SJSA1 (cell line): Measurements from ENCODE around the gene RGP1. TPM values are rescaled to one million over a fixed set of nuclear protein-coding genes. Genes with fewer than 3 reads are reported as not detected.

Source experiments
- DNase-seq, 2 experiments: peaks; one replicate each; pipeline ENCODE4 v3.0.0-alpha.2; 2015 to 2020; ENCODE audit warnings: low spot score in 2 of 2, low read depth in 1 of 2
- H3K27ac ChIP-seq: fragments of 250-450 bp; sonication (Bioruptor Pico); 2 replicates; pipeline ENCODE4 v1.5.1; 2020; ENCODE audit warnings: mild to moderate bottlenecking, moderate library complexity
- H3K27me3 ChIP-seq: fragments of 250-450 bp; sonication (Bioruptor Pico); replicated peaks from 2 replicates; pipeline ENCODE4 v1.5.1; 2020; ENCODE audit warnings: mild to moderate bottlenecking, moderate library complexity
- H3K36me3 ChIP-seq: fragments of 250-450 bp; sonication (Bioruptor Pico); 2 replicates; pipeline ENCODE4 v1.5.1; 2020; ENCODE audit warnings: mild to moderate bottlenecking
- H3K4me1 ChIP-seq: fragments of 250-450 bp; sonication (Bioruptor Pico); replicated peaks from 2 replicates; pipeline ENCODE4 v1.6.1; 2021; ENCODE audit warnings: mild to moderate bottlenecking
- H3K4me3 ChIP-seq: fragments of 250-450 bp; sonication (Bioruptor Pico); 2 replicates; pipeline ENCODE4 v1.5.1; 2020; ENCODE audit warnings: mild to moderate bottlenecking
- H3K9me3 ChIP-seq: fragments of 250-450 bp; sonication (Bioruptor Pico); replicated peaks from 2 replicates; pipeline ENCODE4 v1.5.1; 2020; ENCODE audit warnings: mild to moderate bottlenecking
- total RNA-seq: library from RNA; depleted of rRNA; stranded (reverse); fragments of >200 nt; shearing (Covaris generic); gene quantifications from 2 replicates; pipeline ENCODE4 v1.2.3, GENCODE V29; 2014

Gene RGP1
- total RNA-seq, 1 experiment from 2014 or later, result 7.4 TPM

DNA sequence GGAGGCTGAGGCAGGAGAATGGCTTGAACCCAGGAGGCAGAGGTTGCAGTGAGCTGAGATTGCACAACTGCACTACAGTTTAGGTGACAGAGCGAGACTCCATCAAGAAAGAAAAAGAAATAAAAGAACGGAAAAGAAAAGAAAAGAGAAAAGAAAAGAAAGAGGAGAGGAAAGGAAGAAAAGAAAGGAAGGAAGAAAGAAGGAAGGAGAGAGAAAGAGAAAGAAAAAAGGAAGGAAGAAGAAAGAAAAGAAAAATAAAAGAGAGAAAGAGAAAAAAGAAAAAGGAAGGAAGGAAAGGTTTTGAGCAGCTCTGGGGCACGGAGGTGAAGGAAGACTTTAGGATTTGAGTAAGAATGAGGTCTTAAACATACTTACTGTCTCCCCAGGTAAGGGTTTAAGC is 35.5 kb upstream of the RGP1 start:
- no peak for DNase-seq
- H3K9me3 ChIP-seq, result no peaks in the 10 kb centered on the region
- no peaks in the 10 kb centered on the region for H3K4me1 ChIP-seq
- peaks cover 78% of the 10 kb centered on the region for H3K36me3 ChIP-seq
- H3K4me3 ChIP-seq, result no peak overlapping the region
- no peak overlapping the region for H3K27ac ChIP-seq
- no peaks in the 10 kb centered on the region for H3K27me3 ChIP-seq

DNA sequence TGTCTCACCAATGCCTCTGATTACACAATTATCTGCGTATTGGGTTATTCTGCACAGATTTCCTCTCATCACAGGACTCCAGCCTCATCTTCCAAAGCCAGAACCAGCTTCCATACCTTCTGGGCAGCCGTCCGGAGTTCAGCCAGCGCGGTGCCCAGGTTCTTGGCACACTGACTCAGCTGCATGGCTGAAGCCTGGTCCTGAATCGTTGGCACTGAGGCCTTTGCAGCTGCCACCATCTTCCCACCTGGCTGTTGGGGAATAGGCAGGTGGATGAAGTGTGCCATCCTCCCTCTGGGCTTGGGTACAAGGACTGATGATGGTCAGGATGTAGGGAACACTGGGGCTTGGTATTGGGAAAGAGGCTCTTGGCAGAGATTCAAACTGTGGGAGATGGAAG is 35.0 kb upstream of the RGP1 start:
- no peaks in the 10 kb centered on the region for H3K9me3 ChIP-seq
- H3K36me3 ChIP-seq, result peaks cover 78% of the 10 kb centered on the region
- H3K27me3 ChIP-seq, result no peaks in the 10 kb centered on the region
- no peaks in the 10 kb centered on the region for H3K4me1 ChIP-seq
- no peak overlapping the region for H3K27ac ChIP-seq
- H3K4me3 ChIP-seq, result no peak overlapping the region
- DNase-seq, result no peak

DNA sequence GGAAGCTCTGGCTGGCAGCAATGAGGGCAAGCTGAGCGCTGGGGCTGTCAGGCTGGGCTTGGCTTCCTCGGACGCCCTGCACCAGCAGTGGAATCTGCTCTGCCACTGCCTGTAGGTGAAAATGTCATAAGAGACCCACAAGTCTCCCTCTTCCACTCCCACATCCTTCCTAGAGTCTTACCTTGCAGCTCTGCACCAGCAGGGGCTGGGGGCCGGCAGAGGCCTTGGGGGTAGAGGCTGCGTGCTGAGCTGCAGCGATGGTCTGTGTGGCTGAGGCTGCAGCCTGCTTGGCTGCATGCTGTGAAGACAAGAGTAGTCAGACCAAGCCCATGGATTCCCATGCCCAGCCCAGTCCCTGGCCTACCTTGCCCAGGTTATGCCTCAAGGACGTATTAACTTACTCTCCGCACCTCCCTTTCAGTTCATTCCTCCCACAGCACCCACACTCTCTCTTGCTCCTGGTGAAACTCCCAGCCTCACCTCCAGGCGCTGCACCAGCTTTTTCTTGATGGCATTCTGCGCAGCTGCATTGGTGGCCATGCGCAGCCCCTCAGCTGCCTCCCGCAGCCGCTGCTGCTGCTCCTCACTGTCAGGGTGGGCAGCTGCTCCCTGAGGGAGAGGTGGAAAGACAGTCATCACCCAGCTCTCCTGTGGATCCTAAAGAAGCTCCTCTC is 34.4 kb upstream of the RGP1 start:
- H3K36me3 ChIP-seq, result peaks cover 80% of the 10 kb centered on the region
- DNase-seq, result no peak
- no peaks in the 10 kb centered on the region for H3K27me3 ChIP-seq

DNA sequence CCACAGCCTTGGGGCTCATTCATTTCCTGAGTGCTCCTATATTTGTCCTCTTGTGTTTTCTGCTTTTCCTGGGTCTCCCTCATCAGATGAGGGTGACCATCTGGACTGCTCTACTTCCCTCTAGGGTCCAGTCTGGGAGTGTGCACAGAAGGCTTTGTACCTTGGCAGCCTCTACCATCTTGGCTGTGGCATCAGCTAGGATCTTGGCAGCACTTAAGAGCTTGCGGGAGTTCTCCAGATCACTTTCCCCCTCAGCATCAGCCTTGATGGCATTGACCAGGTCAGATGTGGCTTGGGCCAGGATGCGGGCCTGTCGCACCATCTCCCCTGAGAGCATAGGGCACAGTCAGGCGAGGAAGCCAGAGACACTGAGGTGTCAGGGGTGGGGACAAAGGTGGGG is 32.9 kb upstream of the RGP1 start:
- Histone ChIP-seq H3K27me3 (no peaks in the 10 kb centered on the region), H3K4me1 (no peaks in the 10 kb centered on the region), H3K4me3 (no peak overlapping the region), H3K36me3 (peaks cover 85% of the 10 kb centered on the region), H3K9me3 (no peaks in the 10 kb centered on the region), H3K27ac (no peak overlapping the region)
- DNase-seq, result no peak

More for the DNA sequence above, 34.4 kb upstream of the RGP1 start:
- Histone ChIP-seq H3K9me3 (no peaks in the 10 kb centered on the region), H3K27ac (no peak overlapping the region), H3K4me1 (no peaks in the 10 kb centered on the region), H3K4me3 (no peak overlapping the region)

DNA sequence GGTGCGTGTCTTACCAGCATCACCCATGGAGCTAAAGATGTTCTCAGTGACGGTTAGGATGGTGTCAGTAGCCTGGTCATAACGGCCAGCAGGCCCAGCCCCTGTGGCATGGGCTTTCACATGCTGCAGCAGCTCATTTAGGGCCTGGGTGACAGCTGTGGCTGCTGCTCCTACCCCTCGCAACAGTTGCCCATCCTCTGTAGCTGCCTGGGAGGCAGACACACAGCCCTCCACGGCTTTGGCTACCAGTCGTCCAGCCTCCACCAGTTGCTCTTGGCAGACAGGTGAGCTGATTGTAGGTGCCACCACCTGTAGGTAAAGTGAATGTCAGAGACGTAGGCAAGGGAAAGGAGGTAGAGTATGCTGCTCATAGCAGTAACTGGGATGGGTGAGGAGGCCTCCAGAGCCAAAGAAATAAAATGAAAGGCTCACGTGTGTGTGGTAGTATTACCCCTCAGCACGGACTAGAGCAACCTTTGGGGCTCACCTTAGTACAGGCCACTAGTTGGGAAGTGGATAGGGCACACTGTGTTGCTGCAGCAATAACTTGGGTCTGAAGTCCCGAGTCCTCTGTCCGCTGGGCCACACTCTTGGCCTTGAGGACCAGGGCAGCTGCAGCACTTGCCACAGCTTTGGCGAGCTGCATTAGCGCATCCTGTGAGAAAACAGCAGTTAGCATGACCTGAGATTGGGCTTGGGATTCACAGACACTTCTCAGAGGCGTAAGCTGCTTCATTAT is 31.8 kb upstream of the RGP1 start:
- H3K27ac ChIP-seq, result no peak overlapping the region
- H3K9me3 ChIP-seq, result no peaks in the 10 kb centered on the region
- H3K4me1 ChIP-seq, result no peaks in the 10 kb centered on the region
- H3K4me3 ChIP-seq, result no peak overlapping the region
- no peaks in the 10 kb centered on the region for H3K27me3 ChIP-seq
- peaks cover 91% of the 10 kb centered on the region for H3K36me3 ChIP-seq
- DNase-seq, result no peak

DNA sequence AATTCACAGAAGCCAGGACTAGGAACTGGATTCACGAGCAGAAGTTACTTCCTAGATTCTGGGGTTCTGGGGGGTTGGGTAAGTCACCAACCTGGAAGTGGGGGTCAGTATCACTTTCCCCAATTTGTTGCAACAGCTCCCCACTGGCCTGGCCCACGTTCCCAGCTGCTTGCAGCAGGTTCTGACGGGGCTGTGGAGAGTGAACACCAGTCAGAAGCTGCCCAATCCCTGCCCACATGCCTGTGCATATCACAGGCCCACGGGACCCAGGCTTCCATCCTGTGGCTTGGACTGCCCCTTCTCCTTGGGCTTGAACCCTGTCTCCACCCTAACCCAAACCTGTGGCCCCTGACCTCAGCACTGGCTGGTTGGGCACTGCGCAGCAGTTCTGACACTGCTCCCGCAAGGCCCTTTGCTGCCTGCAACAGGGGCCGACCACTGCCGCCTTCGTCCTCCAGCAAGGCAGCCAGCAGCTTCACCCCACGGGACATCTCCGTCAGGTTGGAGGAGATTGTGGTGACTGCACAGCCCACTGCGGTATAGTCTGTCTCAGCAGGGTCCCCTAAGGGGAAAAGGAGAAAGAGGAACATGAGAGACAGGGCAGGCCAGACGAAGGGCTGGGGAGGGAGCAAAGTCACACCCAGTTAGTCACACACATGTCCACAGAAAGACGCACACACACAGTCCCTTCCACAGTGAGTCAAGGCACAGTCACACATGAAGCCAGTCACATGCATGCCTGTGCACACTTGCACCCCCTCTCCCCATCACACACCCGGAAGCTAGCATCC is 30.2 kb upstream of the RGP1 start:
- H3K27me3 ChIP-seq, result no peaks in the 10 kb centered on the region
- peaks cover 93% of the 10 kb centered on the region for H3K36me3 ChIP-seq
- no peaks in the 10 kb centered on the region for H3K9me3 ChIP-seq
- no peak overlapping the region for H3K27ac ChIP-seq
- no peak overlapping the region for H3K4me3 ChIP-seq
- no peaks in the 10 kb centered on the region for H3K4me1 ChIP-seq
- DNase-seq, result no peak

DNA sequence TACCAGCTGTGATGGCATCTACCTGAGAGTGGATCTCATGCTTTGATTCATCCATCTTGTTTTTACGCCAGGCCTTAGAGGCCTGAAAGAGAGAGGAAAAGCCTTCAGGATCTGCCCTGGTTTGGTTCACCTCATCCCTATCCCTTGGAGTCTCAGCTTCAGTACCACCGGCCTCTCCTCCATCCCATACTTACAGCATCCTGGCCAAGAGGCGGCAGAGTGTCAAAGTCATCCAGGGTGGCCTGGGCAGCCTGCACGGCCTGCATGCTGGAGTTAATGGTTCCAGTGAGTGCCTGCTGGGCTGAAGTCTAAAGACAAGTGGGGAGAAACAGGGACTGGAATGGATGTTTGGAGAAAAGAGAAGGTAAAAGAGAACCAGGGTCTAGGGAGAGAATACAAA is 29.5 kb upstream of the RGP1 start:
- no peak for DNase-seq
- Histone ChIP-seq H3K36me3 (peaks cover 93% of the 10 kb centered on the region), H3K27ac (no peak overlapping the region), H3K27me3 (no peaks in the 10 kb centered on the region), H3K4me3 (no peak overlapping the region), H3K9me3 (no peaks in the 10 kb centered on the region), H3K4me1 (no peaks in the 10 kb centered on the region)

DNA sequence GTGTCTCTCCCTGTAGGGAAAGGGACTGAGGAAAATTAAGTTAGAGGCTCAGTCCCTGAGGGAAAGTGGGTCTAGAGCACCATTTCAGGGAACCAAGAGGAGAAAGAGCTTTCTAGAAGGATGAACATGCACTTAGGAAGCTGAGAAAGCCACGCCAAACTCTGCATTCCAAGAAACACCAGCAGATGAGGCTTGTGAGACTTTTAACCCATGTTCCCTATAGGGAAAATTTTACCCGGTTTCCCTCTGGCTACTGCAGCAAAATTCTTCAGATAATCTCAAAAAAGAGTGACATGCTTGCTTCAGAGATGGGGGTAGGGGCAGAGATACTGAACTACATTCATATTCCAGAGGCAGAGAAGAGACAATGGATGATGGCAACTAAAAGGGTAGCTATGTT is 25.7 kb upstream of the RGP1 start:
- H3K27ac ChIP-seq, result no peak overlapping the region
- no peak for DNase-seq
- H3K27me3 ChIP-seq, result no peaks in the 10 kb centered on the region
- peaks cover 19% of the 10 kb centered on the region for H3K4me1 ChIP-seq
- H3K36me3 ChIP-seq, result peaks cover 89% of the 10 kb centered on the region
- H3K4me3 ChIP-seq, result no peak overlapping the region
- no peaks in the 10 kb centered on the region for H3K9me3 ChIP-seq

DNA sequence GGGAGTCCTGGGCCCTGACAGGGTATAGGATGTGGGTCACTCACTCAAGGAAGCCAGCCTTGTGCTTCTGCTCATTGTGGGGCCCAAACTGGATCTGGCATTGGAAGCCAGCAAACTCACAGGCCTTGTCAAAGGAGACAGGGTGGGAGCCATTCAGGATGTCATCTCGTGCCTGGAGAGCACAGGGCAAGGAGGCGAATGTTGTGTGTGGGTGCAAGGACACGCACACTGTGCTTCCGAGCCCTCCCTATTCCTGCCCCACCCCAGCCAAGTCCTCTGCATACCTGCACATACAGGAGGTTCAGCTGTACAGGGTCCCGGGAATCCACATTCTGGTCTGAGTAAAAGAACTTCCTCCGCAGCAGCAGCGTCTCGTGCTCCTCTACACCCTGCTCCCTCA is 25.2 kb upstream of the RGP1 start:
- no peaks in the 10 kb centered on the region for H3K27me3 ChIP-seq
- DNase-seq, result no peak
- no peak overlapping the region for H3K4me3 ChIP-seq
- no peak overlapping the region for H3K27ac ChIP-seq
- peaks cover 85% of the 10 kb centered on the region for H3K36me3 ChIP-seq
- H3K4me1 ChIP-seq, result peaks cover 23% of the 10 kb centered on the region
- no peaks in the 10 kb centered on the region for H3K9me3 ChIP-seq

DNA sequence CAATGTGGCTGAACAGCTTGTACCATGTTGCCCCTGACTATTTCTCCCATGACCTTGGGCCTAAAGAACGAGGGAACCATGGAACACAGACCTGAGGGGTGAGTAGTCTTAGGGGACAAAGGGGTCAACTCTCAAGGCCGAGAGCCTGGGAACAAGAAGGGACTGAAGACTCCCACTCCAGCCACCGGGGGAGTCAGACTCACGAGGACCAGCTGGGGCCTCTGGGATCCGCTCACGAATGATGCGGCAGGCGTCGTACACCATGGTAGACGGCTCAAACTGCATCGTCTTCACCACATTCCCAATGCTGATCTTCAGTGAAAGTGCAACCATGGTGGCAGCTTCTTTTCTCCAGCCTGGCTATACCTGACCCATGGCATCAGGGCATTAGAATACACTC is 23.7 kb upstream of the RGP1 start:
- Histone ChIP-seq H3K27me3 (no peaks in the 10 kb centered on the region), H3K4me1 (peaks cover 36% of the 10 kb centered on the region), H3K36me3 (peaks cover 76% of the 10 kb centered on the region), H3K27ac (no peak overlapping the region), H3K4me3 (no peak overlapping the region), H3K9me3 (no peaks in the 10 kb centered on the region)
- DNase-seq, result no peak

DNA sequence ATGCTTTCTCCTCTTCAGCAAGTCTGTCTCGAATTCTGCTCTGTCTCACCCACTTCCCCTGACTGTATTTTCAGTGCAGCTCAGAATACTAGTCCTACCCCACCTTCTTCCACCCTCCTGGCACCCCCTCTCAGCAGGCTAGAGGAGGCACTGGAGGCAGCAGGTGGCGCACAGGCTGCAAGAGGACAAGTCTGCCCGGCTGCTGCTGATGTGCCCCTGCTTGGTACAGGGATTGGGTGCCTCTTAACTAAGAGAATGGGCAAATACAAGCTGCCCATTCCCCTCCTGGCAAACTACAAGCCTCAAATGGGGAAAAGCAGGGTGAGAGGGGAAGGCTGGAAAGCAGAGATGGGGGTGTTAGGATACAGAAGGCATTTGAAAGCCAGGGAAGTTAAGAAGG is 22.2 kb upstream of the RGP1 start:
- Histone ChIP-seq H3K4me1 (peaks cover 44% of the 10 kb centered on the region), H3K4me3 (no peak overlapping the region), H3K36me3 (peaks cover 63% of the 10 kb centered on the region), H3K27ac (peak overlapping the region; percentile 98), H3K9me3 (no peaks in the 10 kb centered on the region), H3K27me3 (no peaks in the 10 kb centered on the region)
- DNase-seq, result peak in 1 of 2 experiments; percentile 3

DNA sequence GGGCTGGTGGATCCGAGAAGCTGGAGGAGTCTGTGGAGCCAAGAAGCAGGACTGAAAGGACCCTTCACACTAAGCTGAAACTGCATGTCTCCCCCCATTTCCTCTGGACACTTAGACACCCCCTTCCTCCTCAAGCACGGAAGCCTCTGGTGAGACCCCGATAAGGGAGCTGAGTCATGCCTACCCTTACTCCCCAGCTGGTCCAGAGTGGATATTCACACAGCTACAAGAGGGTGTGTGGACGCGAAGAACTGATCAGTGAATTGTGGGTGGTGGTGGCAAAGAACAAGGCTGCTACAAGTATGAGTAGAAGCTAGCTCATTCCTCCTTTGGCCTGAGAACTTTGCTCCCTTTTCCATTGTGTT is 21.4 kb upstream of the RGP1 start:
- peak overlapping the region; percentile 98 for H3K27ac ChIP-seq
- H3K4me1 ChIP-seq, result peaks cover 44% of the 10 kb centered on the region
- DNase-seq, result no peak
- H3K36me3 ChIP-seq, result peaks cover 56% of the 10 kb centered on the region
- no peaks in the 10 kb centered on the region for H3K27me3 ChIP-seq
- no peaks in the 10 kb centered on the region for H3K9me3 ChIP-seq
- H3K4me3 ChIP-seq, result peak overlapping the region; percentile 15

DNA sequence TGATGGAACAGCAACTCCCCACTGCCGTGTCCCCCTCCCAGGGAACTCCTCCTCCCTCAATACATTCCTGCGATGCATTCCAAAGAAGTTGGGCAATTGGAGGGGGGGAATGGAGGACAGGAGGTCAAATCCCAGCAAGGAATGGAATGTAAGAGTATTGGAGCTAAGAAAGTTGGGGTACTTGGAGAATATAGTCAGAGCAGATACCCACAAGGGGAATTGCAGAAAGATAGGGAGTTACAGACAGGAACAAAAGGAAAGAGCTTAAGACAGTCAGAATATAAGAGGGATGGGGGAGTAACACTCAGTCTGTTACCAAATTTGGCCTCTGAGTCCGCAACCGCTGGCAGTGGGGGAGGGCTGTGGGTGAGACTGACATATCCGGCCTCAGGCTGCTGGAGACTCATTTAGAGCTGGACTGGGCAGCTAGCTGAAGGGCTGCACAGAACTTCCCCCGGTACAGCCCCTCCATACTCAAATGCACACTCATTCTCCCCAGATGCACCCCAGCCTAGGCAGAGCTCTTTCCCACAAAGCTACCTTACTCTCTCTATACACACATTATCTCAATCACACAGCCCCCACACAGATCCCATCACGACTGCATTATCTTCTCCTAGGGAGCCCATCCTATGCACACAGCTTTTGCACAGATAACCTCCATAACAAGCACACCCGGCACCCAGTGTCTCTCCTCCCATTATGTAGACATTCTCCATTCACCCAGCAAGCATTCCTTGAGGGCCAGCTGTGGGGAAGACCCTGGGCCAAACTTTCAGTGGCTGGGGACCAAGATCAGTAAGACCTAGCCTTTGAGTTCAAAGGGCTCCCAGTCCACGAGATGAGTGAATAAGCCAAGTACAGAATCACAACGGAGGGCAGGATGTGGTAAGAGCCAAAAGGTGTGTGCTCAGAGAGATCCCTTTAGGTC is 20.8 kb upstream of the RGP1 start:
- H3K4me3 ChIP-seq, result peak overlapping the region; percentile 15
- H3K36me3 ChIP-seq, result peaks cover 51% of the 10 kb centered on the region
- DNase-seq, result peak; percentile 82 to 90
- peaks cover 48% of the 10 kb centered on the region for H3K4me1 ChIP-seq
- H3K9me3 ChIP-seq, result no peaks in the 10 kb centered on the region
- H3K27ac ChIP-seq, result peak overlapping the region; percentile 98
- no peaks in the 10 kb centered on the region for H3K27me3 ChIP-seq
